Measurements from ENCODE around the gene NUP62.

The NUP62 gene

DNA sequence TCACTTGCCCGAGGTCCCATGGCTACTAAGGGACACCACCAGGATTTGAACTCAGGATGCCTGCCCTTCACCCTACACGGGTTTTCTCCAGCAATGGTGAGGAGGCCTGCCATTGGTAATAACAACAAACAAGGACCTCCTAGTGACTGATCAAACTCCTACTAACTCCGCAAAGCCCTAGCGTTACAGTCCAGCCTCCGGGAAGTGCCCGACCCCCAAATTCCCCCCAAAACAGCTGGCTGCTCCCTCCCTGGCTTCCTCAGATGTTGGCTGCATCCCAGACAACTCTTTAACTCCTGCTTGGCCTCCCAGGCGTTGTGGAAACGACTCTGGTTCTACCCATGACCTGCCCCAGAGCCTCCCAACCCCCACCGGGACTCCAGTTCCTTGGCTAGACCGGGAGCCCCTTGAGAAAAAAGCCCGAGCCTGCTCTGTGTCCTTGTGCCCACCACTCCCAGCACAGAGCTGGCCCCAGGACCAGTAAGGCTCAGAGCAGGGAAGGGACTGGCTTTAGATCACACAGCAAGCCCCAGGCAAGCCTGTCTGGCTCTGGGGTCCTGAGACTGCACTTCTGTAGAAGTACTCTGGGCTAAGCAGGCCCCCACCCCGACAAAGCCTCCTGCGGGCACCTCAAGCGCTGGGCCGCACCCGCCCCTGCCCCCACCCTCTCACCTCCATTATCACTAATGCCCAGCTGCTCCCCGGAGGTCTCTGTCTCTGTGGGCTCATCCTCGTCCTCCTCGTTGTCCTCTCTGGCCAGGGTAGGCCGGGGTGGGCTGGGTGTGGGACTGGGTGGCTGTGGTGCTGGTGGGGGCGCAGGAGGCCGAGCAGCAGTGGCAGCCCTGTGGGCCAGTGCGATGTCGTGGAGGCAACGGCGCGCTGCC lies 56.8 kb downstream of the NUP62 start:
- DNase-seq = peak; percentile 65 to 71
- no peak for TF ChIP-seq GATA1 (IDR thresholded peaks at IDR 0.05; ENCODE audit: low read depth, low read length)
- TF ChIP-seq POLR2A (IDR thresholded peaks at IDR 0.05; ENCODE audit: low read length) = peak; percentile 28

- no peak for DNase-seq
- TF ChIP-seq GATA1 (IDR thresholded peaks at IDR 0.05; ENCODE audit: low read depth, low read length) = no peak
- TF ChIP-seq POLR2A (IDR thresholded peaks at IDR 0.05; ENCODE audit: low read length) = no peak
Measured at GRCh38 chr19:49871349-49871985, 57.8 kb downstream of the NUP62 start.

GRCh38 chr19:49870309-49870901 lies 58.9 kb downstream of the NUP62 start:
- TF ChIP-seq GATA1 (IDR thresholded peaks at IDR 0.05; ENCODE audit: low read depth, low read length) (no peak), POLR2A (IDR thresholded peaks at IDR 0.05; ENCODE audit: low read length) (no peak)
- peak; percentile 72 to 80 for DNase-seq

- peak; percentile 99 for DNase-seq
- peak; percentile 84 for TF ChIP-seq POLR2A (IDR thresholded peaks at IDR 0.05; ENCODE audit: low read length)
- TF ChIP-seq GATA1 (IDR thresholded peaks at IDR 0.05; ENCODE audit: low read depth, low read length) = no peak
Measured at GRCh38 chr19:49869484-49870308, 59.6 kb downstream of the NUP62 start.

- no peak for TF ChIP-seq POLR2A (IDR thresholded peaks at IDR 0.05; ENCODE audit: low read length)
- TF ChIP-seq GATA1 (IDR thresholded peaks at IDR 0.05; ENCODE audit: low read depth, low read length) = no peak
- DNase-seq = no peak
Measured at GRCh38 chr19:49869009-49869483, 60.3 kb downstream of the NUP62 start.

- peak; percentile 92 to 95 for DNase-seq
- peak; percentile 81 for TF ChIP-seq POLR2A (IDR thresholded peaks at IDR 0.05; ENCODE audit: low read length)
- TF ChIP-seq GATA1 (IDR thresholded peaks at IDR 0.05; ENCODE audit: low read depth, low read length) = no peak
Measured at GRCh38 chr19:49866933-49867782, 62.1 kb downstream of the NUP62 start, which contains the start of gene PNKP. PNKP (minus strand) TSS chr19:49867576; CDS start chr19:49867204, 372 bp downstream.

GRCh38 chr19:49864890-49865289 lies 64.4 kb downstream of the NUP62 start:
- DNase-seq = no peak
- TF ChIP-seq POLR2A (IDR thresholded peaks at IDR 0.05; ENCODE audit: low read length) (no peak), GATA1 (IDR thresholded peaks at IDR 0.05; ENCODE audit: low read depth, low read length) (no peak)

GRCh38 chr19:49863935-49864320 lies 65.4 kb downstream of the NUP62 start:
- DNase-seq = no peak
- no peak for TF ChIP-seq GATA1 (IDR thresholded peaks at IDR 0.05; ENCODE audit: low read depth, low read length)
- no peak for TF ChIP-seq POLR2A (IDR thresholded peaks at IDR 0.05; ENCODE audit: low read length)

DNA sequence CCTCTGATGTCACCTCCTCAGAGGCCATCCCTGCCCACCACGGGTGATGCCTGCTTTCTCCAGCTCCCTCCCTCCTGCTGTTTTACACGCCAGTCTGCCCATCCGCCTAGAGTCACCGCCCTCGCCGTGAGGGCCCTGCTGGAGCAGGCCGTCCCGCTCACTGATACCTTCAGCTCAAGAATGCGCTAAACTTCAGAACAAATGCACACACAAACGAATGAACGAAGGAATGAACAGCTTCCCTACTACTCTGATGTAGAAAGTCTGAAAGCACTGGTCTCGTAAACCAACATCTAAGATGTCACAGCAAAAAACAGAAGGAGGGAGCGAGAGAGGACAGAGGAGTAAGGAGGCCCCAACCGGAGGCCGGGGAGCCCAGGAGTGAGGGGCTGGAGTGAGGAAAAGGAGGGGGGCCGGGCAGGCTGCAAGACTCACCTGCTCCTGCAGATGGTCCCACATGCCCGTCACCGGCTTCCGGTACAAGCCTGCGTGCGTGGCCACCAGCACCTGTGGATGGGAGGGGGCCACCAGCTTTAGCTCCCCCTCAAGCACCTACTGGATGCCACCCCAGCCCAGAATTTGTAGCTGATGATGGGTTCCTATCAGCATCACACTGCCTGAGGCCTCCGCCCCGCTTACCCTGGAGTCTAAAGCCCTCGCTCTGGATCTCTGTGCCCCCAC lies 65.9 kb downstream of the NUP62 start:
- no peak for DNase-seq
- TF ChIP-seq POLR2A (IDR thresholded peaks at IDR 0.05; ENCODE audit: low read length) (no peak), GATA1 (IDR thresholded peaks at IDR 0.05; ENCODE audit: low read depth, low read length) (no peak)

DNA sequence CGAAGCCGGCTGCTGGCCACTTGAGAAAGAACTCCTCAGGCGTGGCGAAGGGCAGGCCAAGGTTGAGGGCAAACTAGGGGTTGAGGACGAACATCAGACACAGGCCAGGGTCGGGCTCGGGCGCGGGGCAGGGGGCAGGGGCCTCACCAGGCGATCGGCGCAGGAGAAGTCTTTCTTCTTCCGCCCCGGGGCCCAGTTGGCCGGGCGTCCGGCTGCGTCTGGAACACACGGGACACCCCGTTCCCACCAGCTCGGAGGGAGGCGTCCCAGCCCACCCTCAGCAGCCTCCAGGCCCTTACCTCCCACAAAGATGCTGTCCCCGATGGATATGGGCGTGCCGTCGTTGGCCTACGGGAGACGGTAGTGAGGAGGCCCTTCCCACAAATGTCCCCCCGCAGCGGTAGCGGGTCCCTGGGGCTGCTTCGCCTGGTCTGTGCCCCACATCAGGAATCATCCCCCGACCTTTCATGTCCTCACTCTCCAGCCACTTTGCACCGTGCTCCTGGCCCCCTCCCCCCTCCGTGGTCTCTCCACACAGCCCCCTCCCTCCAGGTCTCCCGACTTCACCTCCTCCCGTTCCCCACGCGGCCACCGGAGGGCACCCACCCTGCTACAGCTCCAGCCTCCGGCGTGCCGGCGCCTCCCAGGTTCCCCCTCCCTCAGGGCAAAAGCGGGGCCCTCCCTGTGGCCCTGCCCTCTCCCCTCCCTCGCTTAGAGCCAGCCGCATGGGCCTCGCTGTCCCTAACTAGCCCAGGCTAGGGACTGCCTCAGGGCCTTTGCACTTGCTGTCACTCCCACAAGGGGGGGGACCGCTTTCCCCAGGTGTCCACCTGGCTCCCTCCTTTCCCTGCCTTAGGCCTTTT lies 66.7 kb downstream of the NUP62 start:
- no peak for TF ChIP-seq GATA1 (IDR thresholded peaks at IDR 0.05; ENCODE audit: low read depth, low read length)
- no peak for TF ChIP-seq POLR2A (IDR thresholded peaks at IDR 0.05; ENCODE audit: low read length)

More for the DNA sequence above, 66.7 kb downstream of the NUP62 start:
- DNase-seq = peak in 1 of 2 experiments; percentile 53
